KMS-11 (cell line): ENCODE results near the gene CDC34.

Experiments
- H2AFZ ChIP-seq: fragments of 200-600 bp; sonication (generic); 2 replicates; pipeline ENCODE4 v1.6.1; 2016; ENCODE audit warnings: antibody characterized with exemption, mixed run types, low read depth
- H3K27ac ChIP-seq: fragments of 200-600 bp; sonication (generic); 2 replicates; pipeline ENCODE4 v1.6.1; 2016; ENCODE audit warnings: mild to moderate bottlenecking, mixed run types
- H3K27me3 ChIP-seq: fragments of 200-600 bp; sonication (generic); 2 replicates; pipeline ENCODE4 v1.6.1; 2017; ENCODE audit warnings: mild to moderate bottlenecking, low read depth, mixed run types, moderate library complexity; ENCODE audit not compliant: insufficient read depth
- H3K36me3 ChIP-seq: fragments of 200-600 bp; sonication (generic); 2 replicates; pipeline ENCODE4 v1.6.1; 2017; ENCODE audit warnings: mild to moderate bottlenecking, mixed run types; ENCODE audit not compliant: insufficient read depth
- H3K4me1 ChIP-seq: fragments of 200-600 bp; sonication (generic); 2 replicates; pipeline ENCODE4 v1.6.1; 2016; ENCODE audit warnings: mild to moderate bottlenecking, low read depth, mixed run types; ENCODE audit not compliant: poor library complexity, severe bottlenecking
- H3K4me2 ChIP-seq: fragments of 200-600 bp; sonication (generic); 2 replicates; pipeline ENCODE4 v1.7.0; 2016; ENCODE audit warnings: mild to moderate bottlenecking, mixed run types
- H3K4me3 ChIP-seq: fragments of 200-600 bp; sonication (generic); IDR thresholded peaks from 2 replicates; pipeline ENCODE4 v1.6.1; 2017; ENCODE audit warnings: low read depth, low read length, mixed read lengths; ENCODE audit not compliant: insufficient read depth
- H3K79me2 ChIP-seq: fragments of 200-600 bp; sonication (generic); 2 replicates; pipeline ENCODE4 v1.6.1; 2016; ENCODE audit warnings: low read depth, mixed run types; ENCODE audit not compliant: insufficient read depth
- H3K9ac ChIP-seq: fragments of 200-600 bp; sonication (generic); 2 replicates; pipeline ENCODE4 v1.6.1; 2016; ENCODE audit warnings: mild to moderate bottlenecking, mixed run types
- H4K20me1 ChIP-seq: fragments of 200-600 bp; sonication (generic); 2 replicates; pipeline ENCODE4 v1.6.1; 2016; ENCODE audit warnings: mild to moderate bottlenecking, mixed run types; ENCODE audit not compliant: insufficient read depth
- CTCF ChIP-seq: fragments of 200-600 bp; sonication (generic); conservative IDR thresholded peaks from 2 replicates; pipeline ENCODE4 v1.6.1; 2017; ENCODE audit warnings: low read depth, mild to moderate bottlenecking, antibody characterized with exemption, low read length, moderate library complexity, mixed read lengths

CDC34 gene

DNA sequence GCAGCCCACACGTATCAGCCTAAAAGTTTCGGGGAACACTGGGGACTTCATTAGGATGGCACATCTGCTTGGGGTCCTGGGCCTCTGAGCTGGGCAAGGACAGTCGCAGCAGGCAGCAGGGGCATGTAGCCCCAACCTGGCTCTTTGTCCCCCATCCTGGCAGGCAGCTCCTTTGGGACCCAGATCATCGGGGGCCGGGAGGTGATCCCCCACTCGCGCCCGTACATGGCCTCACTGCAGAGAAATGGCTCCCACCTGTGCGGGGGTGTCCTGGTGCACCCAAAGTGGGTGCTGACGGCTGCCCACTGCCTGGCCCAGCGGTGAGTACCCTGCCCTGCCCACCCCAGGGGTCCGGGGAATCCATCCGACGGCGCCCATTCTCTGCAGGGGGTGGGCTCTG is 15.6 kb downstream of the CDC34 start:
- no peaks in the 10 kb centered on the region for H3K4me1 ChIP-seq

DNA sequence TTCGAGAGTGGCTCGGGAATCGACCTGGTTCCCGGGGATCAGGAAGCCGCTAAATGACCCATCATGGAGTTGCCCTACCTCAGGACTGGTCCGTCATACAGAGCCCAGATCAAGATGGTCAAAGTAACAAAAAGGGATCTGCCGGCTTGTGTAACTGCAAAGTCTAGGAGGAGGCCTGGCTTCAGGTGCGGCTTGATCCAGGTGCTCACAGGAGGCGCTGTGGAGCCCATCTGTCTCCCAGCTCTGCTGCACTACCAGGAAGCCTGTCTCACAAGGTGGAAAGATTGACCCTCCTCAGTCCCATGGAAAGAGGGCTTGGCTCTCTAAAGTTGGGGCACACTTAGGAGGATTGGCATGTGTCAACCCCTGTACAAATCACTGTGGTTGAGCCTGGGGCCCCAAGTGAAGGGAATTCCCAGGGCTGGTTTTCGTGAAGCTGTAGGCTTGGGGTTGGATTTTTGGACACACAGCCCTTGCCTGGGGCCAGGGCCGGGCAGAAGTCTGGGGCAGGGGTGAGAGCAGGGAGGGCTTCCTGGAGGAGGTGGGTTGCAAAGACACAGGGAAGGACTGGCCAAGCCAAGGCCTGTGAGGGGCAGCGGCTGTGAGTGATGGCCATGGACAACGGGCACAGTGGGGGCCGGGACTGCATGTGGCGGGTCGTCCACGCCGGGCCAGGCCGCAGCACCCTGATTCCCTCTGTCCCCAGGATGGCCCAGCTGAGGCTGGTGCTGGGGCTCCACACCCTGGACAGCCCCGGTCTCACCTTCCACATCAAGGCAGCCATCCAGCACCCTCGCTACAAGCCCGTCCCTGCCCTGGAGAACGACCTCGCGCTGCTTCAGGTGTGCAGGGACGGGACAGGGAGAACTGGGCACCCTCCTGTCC is 16.5 kb downstream of the CDC34 start:
- H3K27ac ChIP-seq, result no peak overlapping the region
- H3K27me3 ChIP-seq, result peaks cover 22% of the 10 kb centered on the region; the same call in 1 of the 2 replicates
- no peaks in the 10 kb centered on the region for H4K20me1 ChIP-seq
- no peak overlapping the region for H3K4me3 ChIP-seq
- no peaks in the 10 kb centered on the region for H3K36me3 ChIP-seq
- H3K4me1 ChIP-seq, result no peaks in the 10 kb centered on the region
- H3K79me2 ChIP-seq, result no peaks in the 10 kb centered on the region
- H3K9ac ChIP-seq, result no peak overlapping the region
- no peak overlapping the region for H2AFZ ChIP-seq
- TF ChIP-seq CTCF, result no peak
- H3K4me2 ChIP-seq, result no peak overlapping the region

More for the DNA sequence above, 15.6 kb downstream of the CDC34 start:
- no peak overlapping the region for H3K4me3 ChIP-seq
- H3K4me2 ChIP-seq, result no peak overlapping the region
- TF ChIP-seq CTCF, result no peak
- H3K9ac ChIP-seq, result no peak overlapping the region
- peaks cover 15% of the 10 kb centered on the region; the same call in 1 of the 2 replicates for H3K27me3 ChIP-seq
- no peak overlapping the region for H3K27ac ChIP-seq
- no peak overlapping the region for H2AFZ ChIP-seq
- no peaks in the 10 kb centered on the region for H3K36me3 ChIP-seq
- H3K79me2 ChIP-seq, result no peaks in the 10 kb centered on the region
- no peaks in the 10 kb centered on the region for H4K20me1 ChIP-seq

- H3K27me3 ChIP-seq, result peaks cover 31% of the 10 kb centered on the region; the same call in 1 of the 2 replicates
- TF ChIP-seq CTCF, result no peak
- no peaks in the 10 kb centered on the region for H3K79me2 ChIP-seq
- H3K4me3 ChIP-seq, result no peak overlapping the region
- H3K9ac ChIP-seq, result no peak overlapping the region
- H3K36me3 ChIP-seq, result no peaks in the 10 kb centered on the region
- H3K27ac ChIP-seq, result no peak overlapping the region
- H3K4me2 ChIP-seq, result no peak overlapping the region
- no peak overlapping the region for H2AFZ ChIP-seq
- H4K20me1 ChIP-seq, result no peaks in the 10 kb centered on the region
- H3K4me1 ChIP-seq, result no peaks in the 10 kb centered on the region
Measured at GRCh38 chr19:548886-549830, 17.6 kb downstream of the CDC34 start.

- Histone ChIP-seq H3K4me2 (no peak overlapping the region), H3K27ac (no peak overlapping the region), H3K27me3 (peaks cover 43% of the 10 kb centered on the region; the same call in 1 of the 2 replicates), H3K9ac (no peak overlapping the region), H3K79me2 (no peaks in the 10 kb centered on the region), H4K20me1 (no peaks in the 10 kb centered on the region), H3K36me3 (no peaks in the 10 kb centered on the region), H3K4me1 (peaks cover 6% of the 10 kb centered on the region), H3K4me3 (no peak overlapping the region), H2AFZ (no peak overlapping the region)
- no peak for TF ChIP-seq CTCF
Measured at GRCh38 chr19:554817-555216, 23.3 kb downstream of the CDC34 start.
